ENCODE data around the gene PEAK3. TPM values are rescaled to one million over a fixed set of nuclear protein-coding genes. Genes with fewer than 3 reads are reported as not detected.
A peak's percentile ranks its signal among the peaks of the same experiment; 100 is the strongest.

Gene PEAK3
- total RNA-seq, 2 experiments from 2014 or later = 0.16 to 0.34 TPM

DNA sequence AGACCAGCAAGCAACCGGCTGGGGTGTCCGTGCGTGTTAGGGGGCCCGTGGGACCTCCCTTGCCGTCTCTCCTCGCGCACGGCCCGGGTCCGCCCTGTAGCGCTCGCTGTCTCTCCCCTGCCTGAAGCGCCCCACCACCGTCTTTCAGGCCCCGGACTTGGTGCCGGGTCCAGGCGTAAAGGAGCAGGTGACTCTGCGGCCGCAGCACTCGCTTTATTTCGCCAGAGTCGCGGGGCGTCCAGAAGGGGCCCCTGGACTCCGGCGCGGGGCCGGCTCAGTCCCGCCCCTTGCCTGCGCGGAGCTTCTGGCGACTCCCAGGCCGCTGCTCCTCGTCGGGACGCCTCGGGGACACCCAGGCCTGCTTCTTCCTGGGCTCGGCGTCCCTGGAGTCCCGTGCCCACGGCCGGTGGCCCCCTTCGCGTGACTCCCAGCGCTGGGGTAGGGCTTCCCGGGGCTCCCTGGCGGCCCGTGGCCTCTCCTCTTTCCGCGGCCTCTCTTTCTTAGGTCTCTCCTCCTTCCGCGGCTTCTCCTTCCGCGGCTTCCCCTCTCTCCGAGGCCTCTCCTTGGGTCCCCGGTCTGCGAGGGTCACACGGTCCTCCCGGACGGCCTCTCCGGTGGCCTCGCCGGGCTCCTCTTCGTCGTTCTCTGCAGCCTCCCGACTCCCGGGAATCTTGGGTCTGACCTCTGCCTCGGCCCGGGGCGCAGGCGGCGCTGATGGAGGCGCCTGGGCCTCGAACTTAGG lies 29.7 kb downstream of the PEAK3 start:
- POLR2A ChIA-PET = interaction anchor here (2.2 to 3.9 kb wide), 2 partner anchors 13 to 18 kb away, joined by 6 to 19 read pairs; no protein-coding TSS in a partner anchor
- H3K27me3 Mint-ChIP-seq (ENCODE audit: low read depth) = peaks cover 13% of the 10 kb centered on the region
- H3K4me3 Mint-ChIP-seq = no peak overlapping the region

DNA sequence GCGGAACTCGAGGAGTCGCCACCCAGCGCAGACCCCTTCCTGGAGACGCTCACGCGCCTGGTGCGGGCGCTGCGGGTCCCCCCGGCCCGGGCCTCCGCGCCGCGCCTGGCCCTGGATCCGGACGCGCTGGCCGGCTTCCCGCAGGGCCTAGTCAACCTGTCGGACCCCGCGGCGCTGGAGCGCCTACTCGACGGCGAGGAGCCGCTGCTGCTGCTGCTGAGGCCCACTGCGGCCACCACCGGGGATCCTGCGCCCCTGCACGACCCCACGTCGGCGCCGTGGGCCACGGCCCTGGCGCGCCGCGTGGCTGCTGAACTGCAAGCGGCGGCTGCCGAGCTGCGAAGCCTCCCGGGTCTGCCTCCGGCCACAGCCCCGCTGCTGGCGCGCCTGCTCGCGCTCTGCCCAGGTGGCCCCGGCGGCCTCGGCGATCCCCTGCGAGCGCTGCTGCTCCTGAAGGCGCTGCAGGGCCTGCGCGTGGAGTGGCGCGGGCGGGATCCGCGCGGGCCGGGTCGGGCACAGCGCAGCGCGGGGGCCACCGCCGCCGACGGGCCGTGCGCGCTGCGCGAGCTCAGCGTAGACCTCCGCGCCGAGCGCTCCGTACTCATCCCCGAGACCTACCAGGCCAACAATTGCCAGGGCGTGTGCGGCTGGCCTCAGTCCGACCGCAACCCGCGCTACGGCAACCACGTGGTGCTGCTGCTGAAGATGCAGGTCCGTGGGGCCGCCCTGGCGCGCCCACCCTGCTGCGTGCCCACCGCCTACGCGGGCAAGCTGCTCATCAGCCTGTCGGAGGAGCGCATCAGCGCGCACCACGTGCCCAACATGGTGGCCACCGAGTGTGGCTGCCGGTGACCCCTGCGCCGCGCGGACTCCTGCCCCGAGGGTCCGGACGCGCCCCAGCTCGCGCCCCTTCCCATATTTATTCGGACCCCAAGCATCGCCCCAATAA lies 30.6 kb downstream of the PEAK3 start:
- peaks cover 14% of the 10 kb centered on the region for H3K4me1 Mint-ChIP-seq (ENCODE audit: low read depth)
- peak; percentile 20 for ATAC-seq
- ChIA-PET POLR2A (interaction anchor here (2.2 to 3.9 kb wide), 2 partner anchors 12 to 19 kb away, joined by 6 to 19 read pairs; no protein-coding TSS in a partner anchor), CTCF (interaction anchor here (2.7 to 4.3 kb wide), 2 partner anchors 10 to 12 kb away, joined by 11 to 22 read pairs; no protein-coding TSS in a partner anchor)
- no peak overlapping the region for H3K27ac Mint-ChIP-seq
- peaks cover 13% of the 10 kb centered on the region for H3K27me3 Mint-ChIP-seq (ENCODE audit: low read depth)
- H3K36me3 Mint-ChIP-seq (ENCODE audit: low read depth) = peaks cover 13% of the 10 kb centered on the region
- H3K4me3 Mint-ChIP-seq = no peak overlapping the region
- no peak for DNase-seq
- H3K9me3 Mint-ChIP-seq (ENCODE audit: insufficient read depth) = no peaks in the 10 kb centered on the region

More for the DNA sequence above, 29.7 kb downstream of the PEAK3 start:
- peaks cover 7% of the 10 kb centered on the region for H3K36me3 Mint-ChIP-seq (ENCODE audit: low read depth)
- ATAC-seq (no peak), DNase-seq (no peak)
- CTCF ChIA-PET = interaction anchor here (1.0 to 4.3 kb wide), 3 partner anchors 10 to 22 kb away, joined by 4 to 22 read pairs (median 11); no protein-coding TSS in a partner anchor
- no peak overlapping the region for H3K27ac Mint-ChIP-seq
- H3K4me1 Mint-ChIP-seq (ENCODE audit: low read depth) = peaks cover 18% of the 10 kb centered on the region
- H3K9me3 Mint-ChIP-seq (ENCODE audit: insufficient read depth) = no peaks in the 10 kb centered on the region

DNA sequence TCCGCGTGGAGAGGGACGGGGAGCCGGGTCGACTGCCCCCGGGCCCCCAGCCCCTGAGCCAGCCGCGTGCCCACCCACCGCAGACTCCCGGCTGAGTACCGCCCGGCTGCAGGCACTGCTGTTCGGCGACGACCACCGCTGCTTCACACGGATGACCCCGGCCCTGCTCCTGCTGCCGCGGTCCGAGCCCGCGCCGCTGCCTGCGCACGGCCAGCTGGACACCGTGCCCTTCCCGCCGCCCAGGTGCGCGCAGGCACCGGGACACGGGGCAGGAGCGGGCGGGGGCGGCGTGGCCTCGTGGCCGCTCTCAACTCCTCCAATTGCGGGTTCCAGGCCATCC lies 31.2 kb downstream of the PEAK3 start:
- ChIA-PET CTCF (no interaction called here), POLR2A (interaction anchor here (3.9 kb wide), 1 partner anchor 12 kb away, joined by 19 read pairs; no protein-coding TSS in a partner anchor)
- Mint-ChIP-seq H3K27me3 (ENCODE audit: low read depth) (peaks cover 13% of the 10 kb centered on the region), H3K9me3 (ENCODE audit: insufficient read depth) (no peaks in the 10 kb centered on the region), H3K4me1 (ENCODE audit: low read depth) (peaks cover 12% of the 10 kb centered on the region), H3K27ac (no peak overlapping the region), H3K36me3 (ENCODE audit: low read depth) (peaks cover 18% of the 10 kb centered on the region), H3K4me3 (no peak overlapping the region)
- ATAC-seq (no peak), DNase-seq (no peak)

DNA sequence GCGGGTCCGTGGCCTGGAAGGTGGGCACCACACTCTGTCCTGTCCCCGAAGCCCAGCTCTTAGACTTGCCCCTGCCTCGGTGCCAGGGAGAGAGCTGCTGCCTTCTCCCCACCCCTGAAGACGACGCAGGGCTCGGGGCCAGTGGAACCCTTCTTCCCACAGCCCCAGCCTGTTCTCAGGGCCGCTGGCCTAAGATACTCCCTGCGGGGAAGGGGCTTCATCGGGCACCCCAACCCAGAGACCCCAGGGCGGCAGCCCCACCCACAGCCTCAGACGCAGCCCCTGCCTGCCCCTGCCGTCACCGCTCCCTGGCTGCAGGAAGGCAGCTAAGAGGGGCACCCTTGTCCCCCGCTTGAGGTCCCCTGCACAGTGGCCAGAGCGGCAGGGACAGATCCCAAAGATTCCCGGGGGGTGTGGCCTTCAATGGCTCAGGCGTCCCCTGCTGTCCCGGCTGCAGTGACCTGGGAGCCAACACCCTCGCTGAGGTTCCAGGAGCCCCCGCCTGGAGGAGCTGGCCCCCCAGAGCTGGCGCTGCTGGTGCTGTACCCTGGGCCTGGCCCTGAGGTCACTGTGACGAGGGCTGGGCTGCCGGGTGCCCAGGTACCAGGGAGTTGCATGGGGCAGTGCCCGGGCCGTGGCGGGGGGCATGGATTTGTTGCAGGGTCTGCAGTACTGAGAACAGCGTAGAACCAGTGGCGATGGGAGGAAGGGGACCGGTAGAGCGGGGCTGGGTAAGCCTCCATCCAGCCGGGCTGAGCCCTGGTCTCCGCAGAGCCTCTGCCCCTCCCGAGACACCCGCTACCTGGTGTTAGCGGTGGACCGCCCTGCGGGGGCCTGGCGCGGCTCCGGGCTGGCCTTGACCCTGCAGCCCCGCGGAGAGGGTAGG lies 31.9 kb downstream of the PEAK3 start:
- Mint-ChIP-seq H3K27me3 (ENCODE audit: low read depth) (peaks cover 13% of the 10 kb centered on the region), H3K4me1 (ENCODE audit: low read depth) (peaks cover 12% of the 10 kb centered on the region), H3K9me3 (ENCODE audit: insufficient read depth) (no peaks in the 10 kb centered on the region), H3K27ac (no peak overlapping the region), H3K36me3 (ENCODE audit: low read depth) (peaks cover 20% of the 10 kb centered on the region), H3K4me3 (no peak overlapping the region)
- DNase-seq = no peak
- CTCF ChIA-PET = interaction anchor here (1.0 kb wide), 1 partner anchor 12 kb away, joined by 3 read pairs; no protein-coding TSS in a partner anchor
- POLR2A ChIA-PET = interaction anchor here (1.4 to 3.9 kb wide), 2 partner anchors 10 to 11 kb away, joined by 10 to 19 read pairs; no protein-coding TSS in a partner anchor
- no peak for ATAC-seq

DNA sequence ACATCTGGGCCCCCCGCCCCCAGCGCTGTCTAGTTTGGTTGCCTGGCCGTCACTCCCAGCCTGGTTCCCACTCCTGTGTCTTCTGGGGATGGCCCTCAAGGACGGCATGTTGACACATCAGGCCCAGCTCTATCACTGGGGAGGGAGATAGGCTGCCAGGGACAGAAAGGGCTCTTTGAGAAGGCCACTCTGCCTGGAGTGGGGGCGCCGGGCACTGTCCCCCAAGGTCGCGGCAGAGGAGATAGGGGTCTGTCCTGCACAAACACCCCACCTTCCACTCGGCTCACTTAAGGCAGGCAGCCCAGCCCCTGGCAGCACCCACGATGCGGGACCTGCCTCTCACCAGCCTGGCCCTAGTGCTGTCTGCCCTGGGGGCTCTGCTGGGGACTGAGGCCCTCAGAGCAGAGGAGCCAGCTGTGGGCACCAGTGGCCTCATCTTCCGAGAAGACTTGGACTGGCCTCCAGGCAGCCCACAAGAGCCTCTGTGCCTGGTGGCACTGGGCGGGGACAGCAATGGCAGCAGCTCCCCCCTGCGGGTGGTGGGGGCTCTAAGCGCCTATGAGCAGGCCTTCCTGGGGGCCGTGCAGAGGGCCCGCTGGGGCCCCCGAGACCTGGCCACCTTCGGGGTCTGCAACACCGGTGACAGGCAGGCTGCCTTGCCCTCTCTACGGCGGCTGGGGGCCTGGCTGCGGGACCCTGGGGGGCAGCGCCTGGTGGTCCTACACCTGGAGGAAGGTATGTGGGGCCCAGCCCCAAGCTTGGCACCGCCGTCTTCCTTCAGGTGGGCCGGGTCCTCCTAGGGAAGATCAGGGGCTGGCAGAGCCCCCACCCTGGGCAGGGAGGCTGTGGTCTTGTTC lies 32.7 kb downstream of the PEAK3 start, which contains the start of gene AMH:
Gene AMH, plus strand, starts transcription at position 314 of the 857 bp plus-strand sequence. Its CDS starts 10 bp downstream, at position 324.
- CTCF ChIA-PET = interaction anchor here (1.0 kb wide), 1 partner anchor 13 kb away, joined by 3 read pairs; no protein-coding TSS in a partner anchor
- Mint-ChIP-seq H3K36me3 (ENCODE audit: low read depth) (peaks cover 26% of the 10 kb centered on the region), H3K4me1 (ENCODE audit: low read depth) (peaks cover 12% of the 10 kb centered on the region), H3K4me3 (no peak within 1 kb of the TSS), H3K27me3 (ENCODE audit: low read depth) (peaks cover 13% of the 10 kb centered on the region), H3K9me3 (ENCODE audit: insufficient read depth) (no peaks in the 10 kb centered on the region), H3K27ac (no peak within 1 kb of the TSS)
- no peak for DNase-seq
- POLR2A ChIA-PET = interaction anchor here (0.5 to 1.4 kb wide), 3 partner anchors 9 to 1448 kb away, joined by 3 to 10 read pairs (median 3); no protein-coding TSS in a partner anchor
- ATAC-seq = no peak

DNA sequence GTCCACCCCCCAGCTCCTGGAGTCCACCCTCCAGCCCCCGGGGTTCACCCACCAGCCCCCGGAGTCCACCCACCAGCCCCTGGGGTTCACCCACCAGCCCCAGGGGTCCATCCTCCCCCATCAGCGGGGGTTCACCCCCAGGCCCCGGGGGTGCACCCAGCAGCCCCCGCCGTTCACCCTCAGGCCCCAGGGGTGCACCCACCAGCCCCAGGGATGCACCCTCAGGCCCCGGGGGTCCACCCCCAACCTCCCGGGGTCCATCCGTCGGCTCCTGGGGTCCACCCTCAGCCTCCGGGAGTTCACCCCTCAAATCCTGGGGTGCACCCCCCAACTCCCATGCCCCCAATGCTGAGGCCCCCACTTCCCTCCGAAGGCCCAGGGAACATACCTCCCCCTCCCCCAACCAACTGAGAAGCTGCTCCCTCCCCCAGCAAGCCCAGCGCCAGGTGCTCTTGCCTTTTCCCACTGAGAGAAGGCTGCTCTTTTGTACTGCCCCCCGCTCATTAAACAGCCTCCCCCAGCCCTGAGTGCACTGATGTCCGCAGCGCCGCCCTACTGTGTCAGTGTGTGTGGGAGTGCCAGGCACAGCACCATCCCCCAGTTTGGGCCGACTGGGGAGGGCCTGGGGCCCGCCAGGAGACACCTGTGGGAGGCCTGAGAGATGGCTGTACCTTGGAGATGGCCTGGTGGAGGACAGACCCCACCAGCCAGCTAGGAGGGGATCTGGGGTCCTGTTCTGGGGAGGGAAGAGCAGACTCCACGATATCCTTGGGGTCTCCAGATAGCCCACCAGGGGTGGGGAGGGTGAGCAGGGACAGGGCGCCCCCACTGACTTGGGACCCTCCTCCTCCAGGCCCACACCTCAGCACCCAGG lies 33.6 kb downstream of the PEAK3 start:
- CTCF ChIA-PET = no interaction called here
- Mint-ChIP-seq H3K27ac (no peak overlapping the region), H3K36me3 (ENCODE audit: low read depth) (peaks cover 29% of the 10 kb centered on the region), H3K4me1 (ENCODE audit: low read depth) (peaks cover 8% of the 10 kb centered on the region), H3K9me3 (ENCODE audit: insufficient read depth) (no peaks in the 10 kb centered on the region), H3K27me3 (ENCODE audit: low read depth) (peaks cover 9% of the 10 kb centered on the region), H3K4me3 (no peak overlapping the region)
- DNase-seq = no peak
- POLR2A ChIA-PET = interaction anchor here (0.7 to 0.9 kb wide), 2 partner anchors 11 to 22 kb away, joined by 3 read pairs; no protein-coding TSS in a partner anchor
- ATAC-seq = no peak

DNA sequence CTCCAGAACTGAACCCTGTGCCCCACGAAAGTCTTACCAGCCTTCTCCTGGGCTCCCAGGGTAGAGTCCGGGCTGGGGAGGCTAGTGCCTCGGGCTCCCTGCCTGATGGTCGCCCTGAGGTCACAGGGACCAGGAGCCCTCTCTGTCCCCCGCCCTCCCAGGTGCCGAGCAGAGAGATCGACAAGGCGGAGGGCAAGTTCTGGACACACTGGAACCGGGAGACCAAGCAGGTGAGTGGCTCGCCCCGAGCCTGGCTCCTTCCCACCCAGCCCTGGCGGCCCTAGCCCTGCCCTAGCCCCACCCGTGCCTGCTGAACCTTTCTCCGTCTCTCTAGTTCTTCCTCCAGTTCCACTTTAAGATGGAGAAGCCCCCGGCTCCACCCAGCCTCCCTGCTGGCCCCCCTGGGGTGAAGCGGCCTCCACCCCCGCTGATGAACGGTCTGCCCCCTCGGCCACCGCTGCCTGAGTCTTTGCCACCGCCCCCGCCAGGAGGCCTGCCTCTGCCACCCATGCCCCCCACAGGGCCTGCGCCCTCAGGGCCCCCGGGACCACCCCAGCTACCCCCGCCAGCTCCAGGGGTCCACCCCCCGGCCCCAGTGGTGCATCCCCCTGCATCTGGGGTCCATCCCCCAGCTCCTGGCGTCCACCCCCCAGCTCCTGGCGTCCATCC lies 34.4 kb downstream of the PEAK3 start:
- ATAC-seq (no peak), DNase-seq (no peak)
- Mint-ChIP-seq H3K4me3 (no peak overlapping the region), H3K36me3 (ENCODE audit: low read depth) (peaks cover 33% of the 10 kb centered on the region), H3K4me1 (ENCODE audit: low read depth) (peaks cover 9% of the 10 kb centered on the region), H3K9me3 (ENCODE audit: insufficient read depth) (no peaks in the 10 kb centered on the region), H3K27ac (no peak overlapping the region), H3K27me3 (ENCODE audit: low read depth) (peaks cover 6% of the 10 kb centered on the region)
- CTCF ChIA-PET = no interaction called here
- POLR2A ChIA-PET = interaction anchor here (0.5 to 0.7 kb wide), 2 partner anchors 10 to 36 kb away, joined by 3 read pairs; no protein-coding TSS in a partner anchor

DNA sequence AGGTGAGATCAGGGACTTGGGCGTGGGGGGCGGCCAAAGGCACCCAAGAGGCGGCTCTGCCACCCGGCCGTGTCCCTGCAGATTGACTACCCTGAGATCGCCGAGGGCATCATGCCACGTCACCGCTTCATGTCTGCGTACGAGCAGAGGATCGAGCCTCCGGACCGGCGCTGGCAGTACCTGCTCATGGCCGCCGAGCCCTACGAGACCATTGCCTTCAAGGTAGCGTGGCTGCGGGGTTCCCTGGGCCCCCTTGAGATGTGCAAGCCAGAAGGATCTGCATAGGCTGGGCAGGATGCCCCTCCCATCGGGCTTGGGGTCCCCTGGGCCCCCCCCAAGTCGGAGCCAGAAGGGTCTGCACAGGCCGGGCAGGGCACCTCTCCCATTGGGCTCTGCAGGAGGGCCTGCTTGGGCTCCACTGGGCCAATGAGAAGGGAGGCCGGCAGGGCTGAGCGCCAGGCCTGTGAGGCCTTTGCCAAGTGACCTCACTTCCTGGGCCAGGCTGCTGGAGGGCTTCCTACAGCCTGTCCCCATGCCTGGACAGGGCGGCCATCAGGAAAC lies 35.1 kb downstream of the PEAK3 start:
- ChIA-PET POLR2A (interaction anchor here (1.5 kb wide), 1 partner anchor 24 kb away, joined by 5 read pairs; no protein-coding TSS in a partner anchor), CTCF (no interaction called here)
- DNase-seq (no peak), ATAC-seq (no peak)
- peaks cover 15% of the 10 kb centered on the region for H3K4me1 Mint-ChIP-seq (ENCODE audit: low read depth)
- H3K27ac Mint-ChIP-seq = no peak overlapping the region
- no peak overlapping the region for H3K4me3 Mint-ChIP-seq
- H3K9me3 Mint-ChIP-seq (ENCODE audit: insufficient read depth) = no peaks in the 10 kb centered on the region
- peaks cover 38% of the 10 kb centered on the region for H3K36me3 Mint-ChIP-seq (ENCODE audit: low read depth)
- peaks cover 4% of the 10 kb centered on the region for H3K27me3 Mint-ChIP-seq (ENCODE audit: low read depth)

DNA sequence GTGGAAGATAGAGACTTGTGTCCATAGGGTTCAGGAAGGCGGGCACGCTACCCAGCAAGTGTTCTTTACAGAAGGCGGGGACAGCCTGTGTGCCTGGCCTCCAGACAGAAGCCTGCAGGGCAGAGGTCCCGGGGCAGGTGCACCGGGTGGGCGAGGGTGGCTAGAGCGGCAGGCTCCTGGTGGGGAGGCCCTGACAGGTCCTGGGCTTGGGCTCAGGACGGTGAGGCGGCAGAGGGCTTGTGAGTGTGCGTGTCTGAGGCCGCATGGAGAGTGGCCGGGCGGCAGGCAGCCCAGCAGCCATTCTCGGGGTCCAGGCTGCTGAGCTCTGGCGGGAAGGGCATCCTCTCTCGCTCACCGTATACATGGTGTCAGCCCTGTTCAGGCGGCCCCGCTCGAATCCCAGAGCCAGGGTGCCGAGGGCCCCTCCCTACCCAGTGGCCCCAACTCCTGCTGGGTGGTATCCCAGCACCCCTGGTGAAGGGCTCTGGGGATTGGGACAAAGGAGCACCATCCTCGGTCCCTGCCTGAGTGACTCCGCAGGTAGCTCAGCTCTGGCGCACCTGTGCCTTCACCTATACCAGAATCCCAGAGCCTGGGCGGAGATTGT lies 35.9 kb downstream of the PEAK3 start:
- H3K4me1 Mint-ChIP-seq (ENCODE audit: low read depth) = peaks cover 19% of the 10 kb centered on the region
- no peaks in the 10 kb centered on the region for H3K27me3 Mint-ChIP-seq (ENCODE audit: low read depth)
- no peak overlapping the region for H3K4me3 Mint-ChIP-seq
- DNase-seq (no peak), ATAC-seq (no peak)
- no peak overlapping the region for H3K27ac Mint-ChIP-seq
- POLR2A ChIA-PET = interaction anchor here (1.5 kb wide), 1 partner anchor 25 kb away, joined by 5 read pairs; no protein-coding TSS in a partner anchor
- H3K36me3 Mint-ChIP-seq (ENCODE audit: low read depth) = peaks cover 44% of the 10 kb centered on the region
- CTCF ChIA-PET = no interaction called here
- no peaks in the 10 kb centered on the region for H3K9me3 Mint-ChIP-seq (ENCODE audit: insufficient read depth)

Measured in activated CD8-positive, alpha-beta T cell treated with anti-CD3 and anti-CD28 coated beads, Interleukin-2, amount 10 ng/mL, durations not matched to agents 7 days and 5 days (primary cell).